GM18507 (cell line): Measurements from ENCODE around the gene NRROS.
A peak's percentile ranks its signal among the peaks of the same experiment; 100 is the strongest.

Experiments
- DNase-seq: peaks from one replicate; pipeline ENCODE4 v3.0.0; 2011; ENCODE audit warnings: low read depth; ENCODE audit not compliant: insufficient read length; ENCODE audit errors: extremely low spot score
- FAIRE-seq: peaks from 2 replicates; lab custom pipeline; 2011; peaks lifted over from hg19 to GRCh38; lab: Jason Lieb, UNC

NRROS gene

DNA sequence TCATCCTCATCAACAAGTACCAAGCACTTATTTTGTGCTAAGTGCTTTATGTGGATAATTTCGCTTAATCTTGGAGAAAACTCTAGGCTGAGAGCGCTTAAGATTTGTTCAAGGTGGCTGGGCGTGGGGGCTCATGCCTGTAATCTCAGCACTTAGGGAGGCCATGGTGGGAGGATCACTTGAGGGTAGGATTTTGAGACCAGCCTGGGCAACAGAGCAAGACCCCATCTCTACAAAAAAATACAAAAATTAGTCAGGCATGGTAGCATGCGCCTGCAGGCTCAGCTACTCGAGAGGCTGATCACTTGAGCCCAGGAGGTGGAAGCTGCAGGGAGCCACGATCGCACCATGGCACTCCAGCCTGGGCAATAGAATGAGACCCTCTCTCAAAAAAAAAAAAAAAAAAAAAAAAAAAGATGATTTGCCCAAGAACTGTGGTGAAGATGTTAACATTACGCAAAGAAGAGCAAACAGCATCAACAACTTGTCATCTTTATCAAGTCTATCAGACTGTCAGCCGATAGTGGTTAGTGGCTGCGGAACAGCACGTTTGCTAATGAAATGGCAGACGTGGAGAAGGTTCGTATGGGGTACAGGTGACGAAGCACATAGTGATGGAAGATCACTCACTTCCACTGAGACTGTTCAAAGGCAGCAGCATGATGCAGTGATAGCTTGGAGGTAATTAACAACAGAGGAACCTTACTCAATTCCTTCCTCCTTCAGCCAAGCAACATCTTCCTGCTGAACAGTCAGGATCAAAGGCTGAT, 27.7 kb downstream of the NRROS start:
- DNase-seq (no peak), FAIRE-seq (no peak)

- peak; percentile 73 for FAIRE-seq
- DNase-seq: no peak
Measured at GRCh38 chr3:196670339-196670738, 30.8 kb downstream of the NRROS start.

GRCh38 chr3:196673632-196674031, 34.1 kb downstream of the NRROS start:
- FAIRE-seq (no peak), DNase-seq (no peak)

DNA sequence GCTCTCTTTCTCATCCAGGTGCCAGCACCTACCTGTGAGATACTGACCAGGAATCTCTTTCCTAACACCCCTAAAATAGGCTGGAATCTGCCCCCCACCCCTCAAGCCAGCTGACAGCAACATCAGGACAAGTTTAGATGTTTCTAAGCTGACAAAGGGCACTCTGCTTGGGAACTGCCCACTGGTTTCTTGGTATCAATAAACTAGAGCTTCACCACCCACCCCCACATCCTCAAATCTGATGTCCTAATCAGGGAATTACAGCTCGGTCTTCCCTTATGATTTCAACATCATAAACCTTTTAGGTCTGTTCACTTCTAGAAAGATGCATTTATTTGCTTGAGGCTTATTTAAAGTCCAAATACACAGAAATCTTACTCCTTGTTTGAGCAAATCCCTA, 37.9 kb downstream of the NRROS start:
- no peak for DNase-seq
- FAIRE-seq: no peak

- DNase-seq (no peak), FAIRE-seq (no peak)
Measured at GRCh38 chr3:196677931-196678330, 38.4 kb downstream of the NRROS start.

GRCh38 chr3:196684548-196685407, 45.3 kb downstream of the NRROS start:
- DNase-seq (peak; percentile 58), FAIRE-seq (peak; percentile 94)

- no peak for FAIRE-seq
- DNase-seq: no peak
Measured at GRCh38 chr3:196686436-196686835, 46.9 kb downstream of the NRROS start.

DNA sequence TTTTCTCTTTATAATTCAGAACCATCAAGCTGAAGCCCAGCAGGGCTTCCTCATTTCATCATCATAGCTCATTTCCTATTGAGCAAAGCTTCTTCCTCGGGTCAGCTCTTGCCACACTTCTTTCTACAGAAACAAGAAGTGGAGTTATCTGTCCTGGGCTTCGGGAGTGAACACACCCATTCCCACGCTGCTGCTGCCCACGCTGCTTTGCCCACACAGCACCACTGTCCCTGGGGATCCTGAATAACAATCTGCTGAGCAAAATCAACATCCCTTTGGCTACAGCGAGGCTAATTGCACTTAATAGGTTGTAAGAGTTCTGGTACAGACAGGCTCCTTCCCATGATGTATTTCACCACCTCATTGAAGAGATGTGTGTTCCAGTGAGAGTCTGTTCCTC, 48.9 kb downstream of the NRROS start:
- no peak for FAIRE-seq
- DNase-seq: no peak

- FAIRE-seq: no peak
- no peak for DNase-seq
Measured at GRCh38 chr3:196689941-196690660, 50.6 kb downstream of the NRROS start.

DNA sequence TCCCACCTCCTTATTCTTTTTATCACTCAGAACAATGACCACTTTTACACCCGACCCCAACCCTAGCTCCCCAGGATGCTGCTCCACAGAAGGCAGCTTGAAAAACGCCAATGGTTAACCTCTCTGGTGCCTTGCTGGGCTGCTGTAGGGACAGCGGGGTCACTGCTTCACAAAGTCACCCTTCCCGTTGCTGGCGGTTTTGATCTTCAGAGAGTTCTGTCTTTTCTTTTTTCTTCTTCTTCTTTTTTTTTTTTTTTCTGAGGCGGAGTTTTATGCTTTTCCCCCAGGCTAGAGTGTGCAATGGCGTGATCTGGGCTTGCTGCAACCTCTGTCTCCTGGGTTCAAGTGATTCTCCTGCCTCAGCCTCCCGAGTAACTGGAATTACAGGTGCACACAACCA, 51.9 kb downstream of the NRROS start:
- DNase-seq: no peak
- FAIRE-seq: no peak

DNA sequence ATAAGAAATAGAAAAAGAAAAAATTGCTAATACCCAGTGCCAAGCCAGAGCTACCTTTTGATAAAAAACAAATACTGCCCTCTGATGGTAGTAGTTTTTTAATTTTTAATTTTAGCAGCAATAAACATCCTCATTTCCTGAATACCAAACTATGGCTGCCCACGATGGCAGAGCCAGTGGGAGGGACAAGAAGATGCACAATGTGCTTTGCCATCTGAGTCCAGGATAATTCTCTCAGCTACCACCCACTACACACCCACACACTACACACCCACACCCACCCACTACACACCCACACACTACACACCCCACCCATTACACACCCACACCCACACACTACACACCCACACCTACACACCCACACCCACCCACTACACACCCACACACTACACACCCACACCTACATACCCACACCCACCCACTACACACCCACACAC, 54.7 kb downstream of the NRROS start:
- no peak for DNase-seq

DNA sequence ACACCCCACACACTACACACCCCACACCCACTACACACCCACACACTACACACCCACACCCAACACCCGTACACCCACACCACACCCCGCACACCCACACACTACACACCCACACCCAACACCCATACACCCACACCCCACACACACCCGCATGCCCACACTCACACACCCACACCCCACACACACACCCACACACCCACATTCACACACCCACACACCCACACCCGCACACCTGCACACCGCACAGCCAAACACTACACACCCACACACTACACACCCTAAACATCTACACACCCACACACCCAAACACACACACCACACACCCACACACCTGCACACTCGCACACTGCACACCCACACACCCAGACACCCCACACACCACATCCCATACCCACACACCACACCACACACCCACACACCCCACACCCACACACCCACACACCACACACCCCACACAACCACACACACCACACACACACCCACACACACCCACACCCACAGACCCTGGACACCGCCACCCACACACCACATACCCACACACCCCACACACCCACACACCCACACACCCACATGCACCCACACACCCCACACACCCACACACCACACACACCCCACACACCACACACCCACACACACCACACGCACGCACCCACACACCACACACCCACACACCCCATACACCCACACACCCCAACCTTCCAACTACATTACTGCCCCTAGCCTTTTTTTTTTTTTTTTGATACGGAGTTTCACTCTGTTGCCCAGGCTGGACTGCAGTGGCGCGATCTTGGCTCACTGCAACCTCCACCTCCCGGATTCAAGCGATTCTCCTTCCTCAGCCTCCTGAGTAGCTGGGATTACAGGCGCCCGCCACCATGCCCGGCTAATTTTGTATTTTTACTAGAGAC, 55.7 kb downstream of the NRROS start:
- FAIRE-seq: no peak
- no peak for DNase-seq

More for the DNA sequence above, 54.7 kb downstream of the NRROS start:
- FAIRE-seq: no peak

- FAIRE-seq: no peak
- no peak for DNase-seq
Measured at GRCh38 chr3:196695849-196696226, 56.3 kb downstream of the NRROS start.

DNA sequence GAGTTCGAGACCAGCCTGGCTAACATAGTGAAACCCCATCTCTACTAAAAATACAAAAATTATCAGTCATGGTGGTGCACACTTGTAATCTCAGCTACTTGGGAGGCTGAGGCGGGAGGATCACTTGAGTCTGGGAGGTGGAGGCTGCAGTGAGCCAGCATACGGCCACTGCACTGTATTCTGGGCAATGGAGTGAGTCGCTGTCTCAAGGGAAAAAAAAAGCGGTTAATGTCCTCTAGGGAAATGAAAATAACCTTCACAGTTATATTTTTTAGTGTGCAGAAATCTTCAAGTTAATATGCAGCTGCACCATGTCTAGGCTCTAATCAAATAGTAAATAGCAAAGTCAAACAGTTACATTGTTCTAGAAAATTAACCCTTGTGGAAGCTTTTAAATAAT, 57.8 kb downstream of the NRROS start:
- DNase-seq: no peak

GRCh38 chr3:196699749-196700148, 60.3 kb downstream of the NRROS start:
- FAIRE-seq: no peak
- no peak for DNase-seq

More for the DNA sequence above, 57.8 kb downstream of the NRROS start:
- no peak for FAIRE-seq

GRCh38 chr3:196700801-196701200, 61.3 kb downstream of the NRROS start:
- FAIRE-seq (no peak), DNase-seq (no peak)

DNA sequence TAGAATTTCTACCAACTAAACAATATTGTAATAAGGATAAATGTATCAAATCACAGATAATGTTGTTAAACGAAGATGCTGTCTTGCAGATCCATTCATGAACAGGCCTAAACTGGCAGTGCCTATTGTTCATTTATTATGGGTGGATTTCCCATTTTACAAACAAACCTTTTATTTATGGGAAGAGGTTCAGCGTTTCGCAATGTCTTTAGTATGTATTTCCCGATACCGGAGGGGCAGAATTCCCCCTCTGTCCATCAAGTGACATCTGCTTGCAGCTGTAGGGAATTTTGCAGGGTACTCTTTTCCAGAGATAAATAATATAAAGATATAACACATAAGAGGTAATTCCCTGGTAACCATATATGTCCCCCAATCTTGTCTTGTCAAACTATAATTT, 66.8 kb downstream of the NRROS start:
- FAIRE-seq (no peak), DNase-seq (no peak)

- FAIRE-seq: no peak
Measured at GRCh38 chr3:196706731-196707130, 67.2 kb downstream of the NRROS start.

DNA sequence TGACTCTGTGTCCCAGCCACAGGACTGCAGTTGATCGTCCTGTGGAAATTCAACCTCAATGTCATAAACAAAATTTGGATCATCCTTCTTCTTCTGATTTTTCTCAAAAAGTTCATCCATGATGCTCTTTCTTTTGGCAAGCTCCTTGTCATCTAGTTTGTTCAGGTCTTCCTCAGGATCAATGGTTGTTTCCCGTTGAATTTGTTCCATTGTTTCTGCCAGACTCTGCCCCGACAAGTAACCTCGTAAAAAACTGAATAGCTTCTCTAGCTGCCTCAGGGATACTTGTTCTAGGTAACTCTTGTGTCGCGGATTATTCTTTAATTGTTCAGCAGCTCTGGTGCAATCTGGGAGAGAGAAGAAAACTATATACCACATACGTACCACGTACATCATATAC, 68.1 kb downstream of the NRROS start:
- DNase-seq (no peak), FAIRE-seq (no peak)

More at GRCh38 chr3:196706731-196707130, 67.2 kb downstream of the NRROS start:
- DNase-seq: no peak
